Activated CD4-positive, alpha-beta memory T cell treated with anti-CD3 and anti-CD28 coated beads for 36 hours (primary cell): ENCODE data around the gene ARHGAP40. TPM values are rescaled to one million over a fixed set of nuclear protein-coding genes. Genes with fewer than 3 reads are reported as not detected.
A peak's percentile ranks its signal among the peaks of the same experiment; 100 is the strongest.

Source experiments
- CTCF ChIA-PET: fragments of 350-600 bp; sonication (Branson Sonifier 250); formaldehyde crosslinking; loops from one replicate; lab custom pipeline; 2021; ENCODE audit warnings: antibody characterized with exemption, inconsistent platforms; lab: Charles Lee
- POLR2A ChIA-PET: fragments of 350-600 bp; sonication (Branson Sonifier 250); formaldehyde crosslinking; loops from one replicate; lab custom pipeline; 2021; ENCODE audit warnings: antibody characterized with exemption; lab: Charles Lee
- DNase-seq: peaks from one replicate; pipeline ENCODE4 v3.0.0-alpha.2; 2020
- H3K27ac Mint-ChIP-seq: one replicate; pipeline ENCODE4 v1.8.0; 2021; ENCODE audit warnings: mixed read lengths
- H3K27me3 Mint-ChIP-seq: one replicate; pipeline ENCODE4 v1.8.0; 2021; ENCODE audit warnings: mixed read lengths
- H3K36me3 Mint-ChIP-seq: one replicate; pipeline ENCODE4 v1.8.0; 2021; ENCODE audit warnings: mixed read lengths
- H3K4me1 Mint-ChIP-seq: one replicate; pipeline ENCODE4 v1.8.0; 2021; ENCODE audit warnings: low read depth, mixed read lengths
- H3K4me3 Mint-ChIP-seq: one replicate; pipeline ENCODE4 v1.8.0; 2021; ENCODE audit warnings: mild to moderate bottlenecking, mixed read lengths
- H3K9me3 Mint-ChIP-seq: one replicate; pipeline ENCODE4 v1.8.0; 2021; ENCODE audit warnings: mixed read lengths
- intact Hi-C: fragments of 100-400 bp; cut with micrococcal nuclease; formaldehyde crosslinking; loops from one replicate; pipeline ENCODE4 v1.15.1; 2023
- total RNA-seq, 2 experiments: library from RNA; stranded (reverse); gene quantifications; one replicate each; pipeline ENCODE4 v1.2.3, GENCODE V29; 2021

ARHGAP40 gene
- total RNA-seq, 2 experiments from 2014 or later = not detected

- H3K27me3 Mint-ChIP-seq = peaks cover 31% of the 10 kb centered on the region
- ChIA-PET CTCF (interaction anchor here (0.5 to 2.7 kb wide), 3 partner anchors 9 to 41 kb away, joined by 3 to 12 read pairs (median 5); no protein-coding TSS in a partner anchor), POLR2A (interaction anchor here (0.6 to 0.8 kb wide), 3 partner anchors 73 to 288 kb away, joined by 3 to 6 read pairs (median 3); partner anchors contain the start of gene DHX35)
- H3K27ac Mint-ChIP-seq = no peak overlapping the region
- intact Hi-C loops = loop anchor here (2.0 kb wide), 1 partner anchor 53 kb away; no protein-coding TSS in a partner anchor
- H3K4me1 Mint-ChIP-seq = peaks cover 7% of the 10 kb centered on the region
- H3K36me3 Mint-ChIP-seq = no peaks in the 10 kb centered on the region
- DNase-seq = peak; percentile 79
- H3K9me3 Mint-ChIP-seq = no peaks in the 10 kb centered on the region
- peak overlapping the region; percentile 75 for H3K4me3 Mint-ChIP-seq
Measured at GRCh38 chr20:38674092-38674764, 72.6 kb downstream of the ARHGAP40 start.

- CTCF ChIA-PET = interaction anchor here (1.2 to 2.7 kb wide), 2 partner anchors 8 to 15 kb away, joined by 5 to 12 read pairs; no protein-coding TSS in a partner anchor
- DNase-seq = no peak
- Mint-ChIP-seq H3K9me3 (no peaks in the 10 kb centered on the region), H3K27me3 (peaks cover 27% of the 10 kb centered on the region), H3K27ac (no peak overlapping the region), H3K36me3 (no peaks in the 10 kb centered on the region), H3K4me3 (peak overlapping the region; percentile 43), H3K4me1 (peaks cover 7% of the 10 kb centered on the region)
- POLR2A ChIA-PET = interaction anchor here (0.8 kb wide), 1 partner anchor 73 kb away, joined by 3 read pairs; no protein-coding TSS in a partner anchor
- intact Hi-C loops = loop anchor here (2.0 kb wide), 1 partner anchor 52 kb away; no protein-coding TSS in a partner anchor
Measured at GRCh38 chr20:38674765-38675133, 73.1 kb downstream of the ARHGAP40 start.

DNA sequence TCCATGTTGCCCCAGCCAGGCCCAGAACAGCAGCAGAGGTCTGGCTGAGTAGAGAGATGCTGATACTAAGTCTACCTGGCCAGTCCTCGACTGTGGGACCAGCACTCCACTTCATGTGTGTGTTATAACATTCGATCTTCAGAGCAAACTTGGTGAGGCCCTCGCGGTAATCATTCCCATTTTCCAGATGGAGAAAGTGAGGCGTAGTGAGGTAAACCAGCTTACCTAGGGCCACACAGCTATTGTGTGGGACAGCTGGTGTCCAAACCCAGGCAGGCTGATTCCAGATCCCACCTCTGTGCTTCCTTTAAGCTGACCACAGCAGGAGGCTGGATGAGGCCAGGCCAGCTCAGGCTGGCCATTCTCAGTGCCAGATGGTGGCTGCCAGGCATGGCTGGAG is 75.0 kb downstream of the ARHGAP40 start:
- DNase-seq = no peak
- intact Hi-C loops = no loop called here
- Mint-ChIP-seq H3K27me3 (peaks cover 31% of the 10 kb centered on the region), H3K36me3 (no peaks in the 10 kb centered on the region), H3K4me3 (no peak overlapping the region), H3K9me3 (no peaks in the 10 kb centered on the region), H3K4me1 (peaks cover 7% of the 10 kb centered on the region), H3K27ac (no peak overlapping the region)
- POLR2A ChIA-PET = no interaction called here
- CTCF ChIA-PET = no interaction called here

- Mint-ChIP-seq H3K9me3 (no peaks in the 10 kb centered on the region), H3K4me3 (no peak overlapping the region), H3K27ac (no peak overlapping the region), H3K27me3 (peaks cover 41% of the 10 kb centered on the region), H3K36me3 (no peaks in the 10 kb centered on the region), H3K4me1 (no peaks in the 10 kb centered on the region)
- intact Hi-C loops = no loop called here
- peak; percentile 40 for DNase-seq
- ChIA-PET POLR2A (no interaction called here), CTCF (no interaction called here)
Measured at GRCh38 chr20:38680500-38681306, 79.1 kb downstream of the ARHGAP40 start.

- DNase-seq = no peak
- no peak overlapping the region for H3K27ac Mint-ChIP-seq
- intact Hi-C loops = no loop called here
- H3K9me3 Mint-ChIP-seq = no peaks in the 10 kb centered on the region
- ChIA-PET CTCF (no interaction called here), POLR2A (no interaction called here)
- H3K36me3 Mint-ChIP-seq = no peaks in the 10 kb centered on the region
- no peak overlapping the region for H3K4me3 Mint-ChIP-seq
- H3K4me1 Mint-ChIP-seq = no peaks in the 10 kb centered on the region
- H3K27me3 Mint-ChIP-seq = peaks cover 55% of the 10 kb centered on the region
Measured at GRCh38 chr20:38685271-38685670, 83.7 kb downstream of the ARHGAP40 start.

GRCh38 chr20:38685853-38686473 is 84.4 kb downstream of the ARHGAP40 start:
- POLR2A ChIA-PET = no interaction called here
- peak; percentile 62 for DNase-seq
- Mint-ChIP-seq H3K4me3 (no peak overlapping the region), H3K9me3 (no peaks in the 10 kb centered on the region), H3K36me3 (no peaks in the 10 kb centered on the region), H3K27me3 (peaks cover 51% of the 10 kb centered on the region), H3K27ac (no peak overlapping the region), H3K4me1 (no peaks in the 10 kb centered on the region)
- CTCF ChIA-PET = no interaction called here
- intact Hi-C loops = no loop called here

GRCh38 chr20:38692436-38693411 is 91.1 kb downstream of the ARHGAP40 start:
- ChIA-PET POLR2A (no interaction called here), CTCF (no interaction called here)
- no peaks in the 10 kb centered on the region for H3K9me3 Mint-ChIP-seq
- intact Hi-C loops = no loop called here
- peaks cover 18% of the 10 kb centered on the region for H3K27me3 Mint-ChIP-seq
- H3K4me1 Mint-ChIP-seq = no peaks in the 10 kb centered on the region
- H3K27ac Mint-ChIP-seq = no peak overlapping the region
- no peaks in the 10 kb centered on the region for H3K36me3 Mint-ChIP-seq
- DNase-seq = peak; percentile 59
- H3K4me3 Mint-ChIP-seq = no peak overlapping the region

GRCh38 chr20:38697306-38697705 is 95.7 kb downstream of the ARHGAP40 start:
- POLR2A ChIA-PET = no interaction called here
- CTCF ChIA-PET = no interaction called here
- Mint-ChIP-seq H3K9me3 (no peaks in the 10 kb centered on the region), H3K27me3 (peaks cover 5% of the 10 kb centered on the region), H3K4me3 (no peak overlapping the region), H3K36me3 (no peaks in the 10 kb centered on the region), H3K27ac (no peak overlapping the region), H3K4me1 (no peaks in the 10 kb centered on the region)
- no peak for DNase-seq
- intact Hi-C loops = no loop called here

DNA sequence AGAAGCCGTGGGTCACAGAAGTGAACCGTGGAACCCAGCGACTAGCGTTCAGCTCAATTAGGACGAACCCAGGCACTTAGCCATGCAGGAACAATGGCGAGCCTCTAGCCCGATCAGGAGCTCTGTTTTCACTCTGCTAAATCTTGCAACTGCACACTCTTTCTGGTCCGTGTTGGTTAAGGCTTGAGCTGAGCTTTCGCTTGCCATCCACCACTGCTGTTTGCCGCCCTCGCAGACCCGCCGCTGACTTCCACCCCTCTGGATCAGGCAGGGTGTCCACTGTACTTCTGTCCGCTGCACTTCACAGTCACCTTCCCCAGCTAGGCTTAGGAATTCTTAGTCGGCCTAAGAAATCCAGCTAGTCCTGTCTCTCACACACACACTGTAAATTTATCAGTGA is 96.9 kb downstream of the ARHGAP40 start:
- Mint-ChIP-seq H3K36me3 (no peaks in the 10 kb centered on the region), H3K4me3 (no peak overlapping the region), H3K4me1 (no peaks in the 10 kb centered on the region), H3K9me3 (no peaks in the 10 kb centered on the region), H3K27ac (no peak overlapping the region), H3K27me3 (peaks cover 12% of the 10 kb centered on the region)
- no peak for DNase-seq
- intact Hi-C loops = no loop called here
- CTCF ChIA-PET = no interaction called here
- POLR2A ChIA-PET = no interaction called here

GRCh38 chr20:38700141-38700540 is 98.5 kb downstream of the ARHGAP40 start:
- H3K27me3 Mint-ChIP-seq = peaks cover 17% of the 10 kb centered on the region
- no peaks in the 10 kb centered on the region for H3K4me1 Mint-ChIP-seq
- no peak overlapping the region for H3K27ac Mint-ChIP-seq
- ChIA-PET POLR2A (no interaction called here), CTCF (no interaction called here)
- H3K4me3 Mint-ChIP-seq = no peak overlapping the region
- H3K9me3 Mint-ChIP-seq = no peaks in the 10 kb centered on the region
- intact Hi-C loops = no loop called here
- DNase-seq = no peak
- H3K36me3 Mint-ChIP-seq = no peaks in the 10 kb centered on the region
